Ovary (tissue), 9 donors: ENCODE measurements around the gene ZNF558. TPM values are rescaled to one million over a fixed set of nuclear protein-coding genes. Genes with fewer than 3 reads are reported as not detected.

Experiments
- polyA plus RNA-seq, 2 donors: library from polyadenylated mRNA; stranded (reverse); fragments of 200-250 nt in 1 of 2; fragments of 350-450 nt in 1 of 2; fragmentation: Illumina TruSeq in 1 of 2; extraction: RNeasy Lipid Tissue Mini Kit (QIAGEN cat#74804) in 1 of 2; gene quantifications; one replicate each; pipeline ENCODE4 v1.2.3, GENCODE V29; 2013 to 2014
- small RNA-seq: library from RNA; depleted of rRNA; stranded (forward); fragments of <200 nt; gene quantifications from one replicate; pipeline ENCODE3, GENCODE V24; 2016
- total RNA-seq, 7 donors: library from RNA; depleted of rRNA in 2 of 7; stranded (reverse); fragments of >200 nt in 2 of 7; fragmentation: NEBNext Ultra II Directional in 3 of 7; extraction: Animal tissue kit (Norgen Biotek cat#: 25700) in 3 of 7; gene quantifications; one replicate each; pipeline versions ENCODE4 v1.1.0 to v1.2.4, GENCODE V29; 2016 to 2023
- donor health status: DM: no; HTN: no; CAD: no; lungs with moderate emphysema.
- donor health status: DM: no; HTN: no; CAD: no.
- donor health status: Bipolar disorder and iron deficiency.
- donor health status: DM: yes; HTN: yes; CAD: no.
- donor health status: DM: no; HTN: no; CAD: no.
- donor health status: DM: yes; HTN: yes; CAD: no.

ZNF558 gene
- total and polyA plus RNA-seq, 9 donors = 15.8 to 44.2 (median 30.7) TPM

Small RNA genes lying within 50 kb of the gene (small RNA-seq; reads per million reads assigned to genes)
- gene AC012616.1 = not detected

Other genes starting within 250 kb of the ZNF558 start
- gene ADAMTS10, start 221.6 kb downstream of the ZNF558 start, total RNA-seq = 10 to 100 TPM; 22.4 to 49.3 (median 37.4) TPM
- 10 to 100 TPM in 1 of 2 donors, 1 to 10 TPM in 1; 6.2 to 37.5 TPM for gene ADAMTS10, start 221.6 kb downstream of the ZNF558 start, polyA plus RNA-seq
- gene NFILZ, start 201.7 kb downstream of the ZNF558 start, total RNA-seq = not detected
- not detected for gene NFILZ, start 201.7 kb downstream of the ZNF558 start, polyA plus RNA-seq
- gene ACTL9, start 133.5 kb downstream of the ZNF558 start, total RNA-seq = not detected
- gene ACTL9, start 133.5 kb downstream of the ZNF558 start, polyA plus RNA-seq = not detected
- gene OR2Z1, start 110.7 kb downstream of the ZNF558 start, total RNA-seq = not detected
- not detected for gene OR2Z1, start 110.7 kb downstream of the ZNF558 start, polyA plus RNA-seq
- gene MBD3L1, start 73 bp upstream of the ZNF558 start, total RNA-seq = not detected
- gene MBD3L1, start 73 bp upstream of the ZNF558 start, polyA plus RNA-seq = not detected
- 10 to 100 TPM in 1 of 7 donors, 1 to 10 TPM in 4, under 1 TPM in 2; 0.13 to 52.8 (median 4.0) TPM for gene MUC16, start 178.1 kb upstream of the ZNF558 start, total RNA-seq
- under 1 TPM; 0.30 to 0.40 TPM for gene MUC16, start 178.1 kb upstream of the ZNF558 start, polyA plus RNA-seq